ENCODE results near the gene STRIP2.
"Not testable (repeated sequence)": the region's sequence is repeated elsewhere in the genome, so short reads cannot be mapped to it uniquely, and the experiment has no call there.

DNA sequence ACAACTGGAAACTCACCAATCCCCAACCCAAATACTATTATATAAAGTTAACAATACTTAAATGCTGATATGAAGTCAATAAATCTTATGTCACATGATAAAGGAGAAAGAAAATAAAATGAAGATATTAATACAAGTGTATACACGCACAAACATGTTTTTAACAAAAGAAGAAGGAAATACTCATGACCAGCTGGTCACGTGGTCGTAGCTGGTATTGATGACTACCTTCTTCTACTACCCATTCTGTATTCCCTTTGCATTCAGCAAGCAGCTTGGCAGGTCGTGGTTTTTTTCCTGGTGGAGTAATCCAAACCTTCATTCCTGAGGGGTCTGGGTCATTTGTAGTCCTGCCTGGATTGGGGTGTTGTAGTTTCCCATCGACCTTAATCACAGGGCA is 10.5 kb downstream of the STRIP2 start:
- TF ChIP-seq, protein P1, sequence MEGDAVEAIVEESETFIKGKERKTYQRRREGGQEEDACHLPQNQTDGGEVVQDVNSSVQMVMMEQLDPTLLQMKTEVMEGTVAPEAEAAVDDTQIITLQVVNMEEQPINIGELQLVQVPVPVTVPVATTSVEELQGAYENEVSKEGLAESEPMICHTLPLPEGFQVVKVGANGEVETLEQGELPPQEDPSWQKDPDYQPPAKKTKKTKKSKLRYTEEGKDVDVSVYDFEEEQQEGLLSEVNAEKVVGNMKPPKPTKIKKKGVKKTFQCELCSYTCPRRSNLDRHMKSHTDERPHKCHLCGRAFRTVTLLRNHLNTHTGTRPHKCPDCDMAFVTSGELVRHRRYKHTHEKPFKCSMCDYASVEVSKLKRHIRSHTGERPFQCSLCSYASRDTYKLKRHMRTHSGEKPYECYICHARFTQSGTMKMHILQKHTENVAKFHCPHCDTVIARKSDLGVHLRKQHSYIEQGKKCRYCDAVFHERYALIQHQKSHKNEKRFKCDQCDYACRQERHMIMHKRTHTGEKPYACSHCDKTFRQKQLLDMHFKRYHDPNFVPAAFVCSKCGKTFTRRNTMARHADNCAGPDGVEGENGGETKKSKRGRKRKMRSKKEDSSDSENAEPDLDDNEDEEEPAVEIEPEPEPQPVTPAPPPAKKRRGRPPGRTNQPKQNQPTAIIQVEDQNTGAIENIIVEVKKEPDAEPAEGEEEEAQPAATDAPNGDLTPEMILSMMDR (conservative IDR thresholded peaks at IDR 0.05; ENCODE audit: low read depth, low read length), result not testable (repeated sequence)
- TF ChIP-seq EZH2 (IDR thresholded peaks at IDR 0.05; ENCODE audit: borderline replicate concordance, low read depth, low read length, poor library complexity, severe bottlenecking), result not testable (repeated sequence)
